HG02571 (cell line): Measurements from ENCODE around the gene PPP1R7.
"Not testable (repeated sequence)": the region's sequence is repeated elsewhere in the genome, so short reads cannot be mapped to it uniquely, and the experiment has no call there.

ENCODE experiments used
- ATAC-seq: cut with Tn5 transposase; IDR thresholded peaks from one replicate; pipeline ENCODE4 v1.9.1; 2021; ENCODE audit warnings: mild to moderate bottlenecking, moderate library complexity; ENCODE audit not compliant: unreplicated experiment

Gene PPP1R7

DNA sequence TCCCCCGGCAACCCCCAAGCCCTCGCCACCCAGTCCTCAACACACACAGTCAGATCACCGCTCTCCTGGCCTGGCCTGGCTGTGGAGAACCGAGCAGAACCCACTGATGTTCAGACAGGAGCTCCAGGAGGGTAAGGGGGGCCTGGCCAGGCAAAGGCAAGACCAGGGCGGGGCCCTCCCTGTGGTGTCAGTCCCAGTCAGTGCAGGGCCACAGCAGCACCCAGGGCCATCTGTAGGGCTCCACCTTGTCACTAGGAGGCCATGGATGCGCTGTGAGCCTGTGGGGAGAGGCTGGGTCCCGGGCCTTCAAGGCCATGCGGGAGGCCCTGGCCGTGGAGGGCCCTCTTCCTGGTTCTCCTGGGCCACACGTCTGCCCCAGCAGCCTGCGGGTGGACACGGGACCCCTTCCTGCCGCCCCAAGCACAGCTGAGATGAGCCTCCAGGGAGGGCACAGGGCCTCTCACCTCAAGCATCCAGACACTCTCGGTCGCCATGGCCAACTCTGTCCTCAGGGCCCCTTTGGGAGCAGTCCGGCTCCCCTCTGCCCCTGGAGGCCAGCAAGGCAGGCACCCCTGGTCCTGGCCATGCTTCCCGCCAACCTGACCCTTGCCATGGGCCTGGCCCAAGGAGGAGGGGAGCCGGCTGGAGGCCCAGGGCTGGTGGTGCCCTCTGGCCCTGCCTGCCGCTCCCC, 40.2 kb downstream of the PPP1R7 start:
- no peak for ATAC-seq

DNA sequence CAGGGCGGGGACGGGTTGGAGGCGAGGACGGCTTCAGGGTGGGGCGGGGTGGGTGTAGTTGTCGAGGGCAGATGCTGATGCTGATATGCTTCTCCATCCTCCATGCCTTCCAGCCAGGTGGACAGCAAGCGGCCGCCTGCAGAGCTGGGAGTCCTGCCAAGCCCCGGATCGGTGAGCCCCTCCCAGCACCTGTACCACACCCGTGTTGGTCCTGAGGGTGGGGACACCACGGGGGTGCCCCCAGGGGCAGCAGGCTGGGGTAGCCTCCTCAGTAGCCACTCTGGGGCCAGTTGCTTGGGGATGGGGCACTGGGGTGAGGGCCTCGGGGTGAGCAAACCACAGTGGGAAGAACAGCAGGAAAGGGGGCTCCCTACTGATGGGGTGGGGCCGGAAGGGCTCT, 40.8 kb downstream of the PPP1R7 start:
- ATAC-seq, result no peak

DNA sequence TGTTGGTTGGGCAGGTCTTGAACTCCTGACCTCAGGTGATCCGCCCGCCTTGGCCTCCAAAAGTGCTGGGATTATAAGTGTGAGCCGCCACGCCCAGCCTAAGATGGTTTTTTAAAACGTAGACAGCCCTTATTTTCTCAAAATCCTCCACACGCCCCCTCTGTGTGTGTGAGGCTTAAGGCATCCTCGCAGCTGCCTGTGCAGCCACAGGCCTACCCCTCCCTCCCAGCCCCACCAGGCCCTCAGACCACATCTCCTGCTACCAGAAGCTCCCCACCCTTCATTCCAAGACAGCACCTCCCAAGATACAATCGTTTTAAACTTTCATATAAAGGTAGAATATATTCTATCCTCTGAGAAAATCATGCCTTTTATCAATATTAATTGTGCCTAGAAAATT, 43.0 kb downstream of the PPP1R7 start:
- no peak for ATAC-seq

DNA sequence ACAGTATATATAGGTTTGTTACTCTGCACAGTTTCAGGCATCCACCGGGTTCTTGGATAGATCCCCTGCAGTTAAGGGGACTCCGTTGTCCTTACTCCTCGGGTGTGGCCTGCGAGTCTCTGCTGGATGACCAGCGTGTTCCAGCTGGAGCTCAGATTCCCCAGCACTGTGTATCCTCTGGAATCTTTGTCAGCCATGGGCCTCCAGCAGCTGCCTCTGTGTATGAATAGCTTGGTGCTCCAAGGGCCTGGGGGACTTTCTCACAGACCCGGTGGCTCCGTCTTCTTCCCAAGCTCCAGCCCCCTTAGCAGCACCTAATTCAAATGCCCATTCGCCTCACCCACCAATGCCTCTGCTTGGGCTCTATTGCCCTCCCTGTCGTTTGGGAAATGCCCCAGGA, 44.5 kb downstream of the PPP1R7 start:
- no peak for ATAC-seq

DNA sequence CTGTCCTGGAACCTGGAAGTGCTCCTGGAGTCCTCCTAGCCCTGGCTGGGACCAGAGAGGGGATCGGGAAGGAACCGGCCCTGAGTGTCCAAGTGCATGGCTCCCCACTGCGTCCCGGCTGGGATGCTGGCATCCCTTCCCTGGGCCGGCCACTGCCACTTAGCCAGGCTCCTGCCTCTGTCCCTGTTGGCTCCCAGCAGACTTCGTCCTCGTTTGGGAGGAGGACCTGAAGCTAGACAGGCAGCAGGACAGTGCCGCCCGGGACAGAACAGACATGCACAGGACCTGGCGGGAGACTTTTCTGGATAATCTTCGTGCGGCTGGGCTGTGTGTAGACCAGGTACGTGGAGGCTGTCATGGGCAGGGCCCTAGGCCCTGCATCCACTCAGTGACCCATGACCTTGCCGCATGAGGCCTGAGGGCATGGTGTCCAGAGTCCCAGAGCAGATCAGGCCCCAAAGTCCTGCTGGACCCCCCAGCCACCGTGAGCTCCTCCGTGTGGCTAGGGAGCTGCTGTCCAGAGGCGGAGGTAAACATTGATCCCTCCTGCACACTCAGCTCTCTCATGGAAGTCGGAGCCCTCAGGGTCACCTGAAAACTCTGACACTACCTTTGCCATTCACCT, 45.4 kb downstream of the PPP1R7 start:
- ATAC-seq, result no peak

DNA sequence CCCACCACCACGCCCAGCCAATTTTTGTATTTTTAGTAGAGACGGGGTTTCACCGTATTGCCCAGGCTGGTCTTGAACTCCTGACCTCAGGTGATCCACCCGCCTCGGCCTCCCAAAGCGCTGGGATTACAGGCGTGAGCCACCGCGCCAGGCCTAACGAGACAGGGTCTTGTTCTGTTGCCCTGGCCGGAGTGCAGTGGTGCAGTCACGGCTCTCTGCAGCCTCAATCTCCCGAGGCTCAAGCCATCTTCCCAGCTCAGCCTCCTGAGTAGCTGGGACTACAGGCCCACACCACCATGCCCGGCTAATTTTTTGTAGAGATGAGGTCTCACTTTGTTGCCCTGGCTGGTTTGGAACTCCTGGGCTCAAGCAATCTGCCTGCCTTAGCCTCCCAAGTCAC, 47.0 kb downstream of the PPP1R7 start:
- not testable (repeated sequence) for ATAC-seq

DNA sequence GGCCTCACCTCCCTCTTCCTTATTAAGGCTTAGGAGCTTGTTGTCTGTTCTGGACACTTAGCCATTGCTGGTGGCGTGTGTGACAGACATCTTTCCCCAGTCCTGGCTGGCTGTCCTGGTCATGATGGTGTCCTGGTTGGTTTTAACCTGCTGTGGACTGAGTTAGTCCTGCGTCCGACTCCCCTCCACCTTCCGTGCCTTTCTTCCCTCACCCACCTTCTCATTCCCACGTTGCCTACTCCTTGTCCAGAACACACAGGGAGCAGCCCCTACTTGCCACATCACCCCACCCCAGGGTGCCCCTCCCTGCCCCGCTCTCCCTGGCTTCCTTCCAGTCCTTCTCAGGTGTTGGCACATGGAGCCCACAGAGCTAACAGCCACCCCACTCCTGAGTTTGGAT, 47.7 kb downstream of the PPP1R7 start:
- no peak for ATAC-seq

DNA sequence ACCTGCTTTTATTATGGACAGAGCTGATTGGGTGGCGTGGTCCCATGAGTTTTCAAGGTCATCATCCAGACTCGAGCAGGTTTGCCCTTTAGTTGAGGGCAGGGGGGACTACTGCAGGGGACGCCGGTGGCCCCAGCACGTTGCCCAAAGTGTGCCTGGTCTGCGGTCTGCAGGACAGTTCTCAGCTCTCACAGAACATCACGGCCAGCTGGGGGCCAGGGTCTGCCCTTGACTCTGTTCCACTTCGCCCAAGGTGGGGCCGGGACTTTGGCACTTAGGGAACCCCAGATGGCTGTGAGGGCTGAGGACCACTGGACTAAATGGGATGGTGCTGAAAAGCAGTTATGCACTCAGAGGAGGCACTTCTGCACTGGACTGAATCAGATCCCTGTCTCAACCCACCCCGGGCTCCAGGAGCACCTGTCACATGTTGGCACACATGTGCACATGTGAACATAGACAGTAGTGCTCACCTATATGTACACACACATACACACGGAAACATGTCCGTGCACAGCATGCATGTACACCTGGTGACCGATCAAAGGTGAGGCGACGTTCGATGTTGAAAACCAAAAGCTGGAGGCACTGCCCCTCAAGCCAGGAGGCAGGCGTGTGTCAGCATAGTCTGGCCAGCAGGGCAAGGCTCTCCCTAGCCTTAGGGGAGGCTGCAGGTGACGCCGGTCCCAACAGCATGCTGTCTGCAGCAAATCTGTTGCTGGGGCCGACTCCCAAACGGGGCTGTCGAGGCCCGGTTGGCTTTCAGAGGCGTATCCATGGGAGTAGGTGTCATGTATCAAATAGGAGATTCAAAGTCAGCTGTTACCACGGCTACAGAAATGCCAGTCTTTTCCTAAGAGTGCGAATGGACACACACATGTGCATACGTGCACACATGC, 48.4 kb downstream of the PPP1R7 start:
- no peak for ATAC-seq

DNA sequence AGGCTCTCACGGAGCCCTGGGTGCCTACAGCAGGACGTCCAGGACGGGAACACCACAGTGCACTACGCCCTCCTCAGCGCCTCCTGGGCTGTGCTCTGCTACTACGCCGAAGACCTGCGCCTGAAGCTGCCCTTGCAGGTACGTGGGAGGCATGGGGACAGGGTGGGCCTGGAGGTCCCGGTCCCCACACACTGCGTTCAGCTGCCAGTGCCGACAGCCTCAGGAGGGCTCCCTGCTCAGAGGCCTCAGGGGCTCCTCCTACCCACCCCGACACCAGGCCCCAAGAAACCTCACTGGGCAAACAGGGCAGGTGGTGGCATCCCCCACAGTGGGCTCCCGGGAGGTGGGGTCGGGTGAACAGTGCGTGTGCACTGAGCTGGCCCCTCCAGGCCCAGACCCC, 49.0 kb downstream of the PPP1R7 start:
- no peak for ATAC-seq

DNA sequence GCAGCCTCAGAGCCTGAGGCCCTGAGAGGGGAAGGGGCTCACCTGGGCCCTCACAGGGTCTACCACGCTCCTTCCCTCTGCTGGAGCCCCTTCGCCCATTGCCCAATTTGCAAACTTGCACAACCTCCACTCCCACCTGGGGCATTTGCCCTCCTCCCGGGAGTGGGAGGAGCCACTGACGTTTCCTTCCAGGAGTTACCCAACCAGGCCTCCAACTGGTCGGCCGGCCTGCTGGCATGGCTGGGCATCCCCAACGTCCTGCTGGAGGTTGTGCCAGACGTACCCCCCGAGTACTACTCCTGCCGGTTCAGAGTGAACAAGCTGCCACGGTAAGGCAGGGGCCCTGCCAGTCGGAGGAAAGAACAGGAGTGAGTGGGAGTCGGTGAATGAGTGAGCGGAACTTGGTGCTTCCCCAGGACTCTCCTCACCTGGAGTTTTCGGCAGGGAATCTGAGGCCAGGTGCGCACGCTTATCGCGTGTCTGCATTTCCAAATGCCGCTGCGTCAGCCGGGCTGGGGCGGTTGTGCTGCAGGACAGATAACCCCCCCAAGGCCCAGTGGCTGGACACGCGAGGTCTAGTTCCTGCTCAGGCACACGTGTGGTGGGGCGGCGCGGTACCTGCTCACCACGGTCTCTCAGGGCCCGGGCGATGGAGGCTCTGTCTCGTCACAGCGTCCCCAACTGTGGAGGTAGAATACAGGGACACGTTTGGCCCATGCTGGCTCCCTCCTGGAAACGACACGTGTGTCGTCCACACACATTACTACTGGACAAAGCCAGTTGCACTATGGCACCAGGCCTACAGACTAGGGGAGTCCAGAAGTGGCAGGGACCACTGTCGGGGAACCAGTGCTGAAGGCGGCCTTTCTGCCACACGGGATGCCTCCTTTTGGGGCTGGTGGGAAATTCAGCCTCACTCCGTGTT, 49.9 kb downstream of the PPP1R7 start:
- ATAC-seq, result no peak

DNA sequence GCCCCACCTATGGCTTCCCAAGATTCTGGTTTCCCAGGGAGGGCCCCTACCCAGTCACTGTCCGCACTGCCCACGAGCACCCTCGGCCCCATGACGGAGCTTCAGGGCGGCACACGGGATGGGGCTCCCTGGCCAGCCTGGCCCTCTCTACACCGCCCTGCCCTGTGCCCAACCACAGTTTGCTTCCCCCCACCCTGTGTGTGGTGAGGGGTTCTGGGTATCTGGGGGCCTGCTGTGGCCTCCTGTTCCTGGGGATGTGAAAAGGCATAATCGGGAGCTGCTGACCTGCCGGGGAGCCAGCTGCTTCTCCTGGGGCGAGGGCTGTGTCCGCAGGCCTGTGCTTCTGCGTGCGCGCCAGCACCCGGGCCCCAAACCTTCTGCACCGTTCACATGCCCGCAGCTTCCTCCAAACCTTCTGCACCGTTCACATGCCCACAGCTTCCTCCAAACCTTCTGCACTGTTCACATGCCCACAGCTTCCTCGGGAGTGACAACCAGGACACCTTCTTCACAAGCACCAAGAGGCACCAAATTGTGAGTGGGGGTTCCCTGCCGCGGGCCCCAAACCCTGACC, 50.6 kb downstream of the PPP1R7 start:
- ATAC-seq, result no peak

DNA sequence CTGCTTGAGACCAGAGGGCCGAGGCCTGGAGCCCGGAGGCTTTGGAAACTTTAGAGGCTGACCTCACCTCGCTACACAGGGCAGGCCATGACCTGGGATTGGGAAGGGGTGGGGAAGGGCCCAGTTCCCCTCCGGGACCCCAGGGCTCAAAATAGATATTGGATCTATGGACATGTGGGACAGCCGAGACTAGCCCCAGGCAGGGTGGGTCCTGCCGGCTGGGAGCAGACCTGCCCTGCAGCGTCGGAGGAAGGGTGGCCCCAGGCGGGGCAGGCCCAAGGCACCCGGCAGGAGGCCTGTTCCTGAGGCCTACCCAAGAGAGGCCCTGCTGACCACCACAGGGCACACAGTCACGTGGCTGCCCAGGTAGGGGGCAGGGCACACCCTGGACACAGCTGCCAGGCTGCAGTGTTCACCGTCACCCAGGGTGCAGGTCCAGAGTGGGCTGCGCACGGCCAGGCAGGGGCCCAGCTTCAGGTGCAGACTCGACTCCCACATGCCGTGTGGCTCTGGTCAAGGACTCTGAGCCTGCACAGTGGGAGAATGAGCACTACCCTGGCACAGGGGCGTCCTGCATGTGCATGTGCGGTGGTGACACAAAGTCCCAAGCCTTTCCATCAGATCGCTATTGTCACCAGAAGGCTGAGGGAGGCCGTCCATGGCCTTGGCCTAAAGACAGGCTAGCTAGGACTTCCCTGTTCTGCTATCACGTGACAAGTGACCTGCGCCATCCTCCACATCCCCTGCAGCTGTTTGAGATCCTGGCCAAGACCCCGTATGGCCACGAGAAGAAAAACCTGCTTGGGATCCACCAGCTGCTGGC, 51.4 kb downstream of the PPP1R7 start:
- no peak for ATAC-seq

DNA sequence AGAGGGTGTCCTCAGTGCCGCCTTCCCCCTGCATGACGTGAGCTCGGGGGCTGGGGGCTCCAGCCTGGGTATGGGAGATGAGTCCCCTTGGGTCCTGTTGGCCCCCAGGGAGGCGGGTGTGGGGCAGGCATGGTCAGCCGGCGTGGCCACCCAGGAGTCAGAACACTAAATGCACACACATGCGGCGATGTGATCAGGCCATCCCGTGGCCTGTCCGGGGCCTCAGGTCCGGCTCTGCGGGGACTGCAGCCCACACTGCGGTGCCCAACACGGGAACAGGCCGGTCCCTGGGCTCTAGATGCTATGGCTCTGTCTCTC, 52.0 kb downstream of the PPP1R7 start:
- ATAC-seq, result no peak

DNA sequence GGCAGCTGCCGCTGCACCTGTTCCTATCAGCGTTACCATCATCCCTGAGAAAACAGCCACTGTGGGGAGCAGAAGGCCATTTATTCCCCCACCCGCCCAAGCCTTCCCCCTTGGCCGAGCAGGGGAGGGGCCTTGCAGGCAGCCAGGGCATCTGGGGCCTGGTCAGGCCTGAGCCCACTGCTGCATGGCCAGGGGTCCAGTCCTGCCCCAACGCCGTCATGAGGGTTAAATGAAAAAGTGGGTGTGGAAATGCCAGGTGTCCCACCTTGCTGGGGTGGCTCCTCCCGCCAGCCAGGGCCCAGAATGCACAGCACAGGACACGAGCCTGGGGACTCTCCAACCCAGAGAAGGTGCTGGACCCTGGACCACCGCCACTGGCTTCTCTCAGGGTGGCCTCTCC, 52.4 kb downstream of the PPP1R7 start:
- no peak for ATAC-seq

DNA sequence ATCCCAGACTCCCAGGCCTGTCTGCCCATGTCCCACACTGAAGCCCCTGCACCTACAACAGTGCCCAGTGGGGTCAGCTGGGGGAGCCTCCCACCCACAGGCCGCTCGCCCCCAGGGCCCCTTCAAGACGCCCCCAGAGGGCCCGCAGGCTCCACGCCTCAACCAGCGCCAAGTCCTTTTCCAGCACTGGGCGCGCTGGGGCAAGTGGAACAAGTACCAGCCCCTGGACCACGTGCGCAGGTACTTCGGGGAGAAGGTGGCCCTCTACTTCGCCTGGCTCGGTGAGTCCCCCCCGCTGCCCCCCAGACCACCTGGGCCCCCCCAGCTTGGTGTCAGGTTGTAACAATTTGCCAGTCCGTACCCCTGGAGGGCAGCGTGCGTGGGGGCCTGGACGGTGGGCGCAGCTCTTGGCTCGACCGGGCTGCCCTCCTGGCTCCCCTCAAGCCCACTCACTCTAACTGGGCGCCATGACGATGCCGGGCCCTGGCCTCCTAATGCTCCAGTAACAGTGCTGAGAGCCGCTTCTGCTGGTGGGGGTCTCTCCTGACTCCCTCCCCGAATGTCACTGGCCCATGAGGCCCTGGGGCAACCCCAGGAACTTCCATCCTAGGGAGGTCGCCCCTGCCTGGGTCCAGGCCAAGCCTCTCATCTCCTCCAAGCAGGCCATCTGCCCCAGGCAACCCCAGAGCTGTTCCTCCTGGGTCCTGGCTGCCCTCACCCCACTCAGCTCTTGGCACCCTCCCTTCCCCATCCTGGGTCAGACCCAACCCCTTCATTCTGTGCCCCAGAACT, 53.1 kb downstream of the PPP1R7 start:
- no peak for ATAC-seq

DNA sequence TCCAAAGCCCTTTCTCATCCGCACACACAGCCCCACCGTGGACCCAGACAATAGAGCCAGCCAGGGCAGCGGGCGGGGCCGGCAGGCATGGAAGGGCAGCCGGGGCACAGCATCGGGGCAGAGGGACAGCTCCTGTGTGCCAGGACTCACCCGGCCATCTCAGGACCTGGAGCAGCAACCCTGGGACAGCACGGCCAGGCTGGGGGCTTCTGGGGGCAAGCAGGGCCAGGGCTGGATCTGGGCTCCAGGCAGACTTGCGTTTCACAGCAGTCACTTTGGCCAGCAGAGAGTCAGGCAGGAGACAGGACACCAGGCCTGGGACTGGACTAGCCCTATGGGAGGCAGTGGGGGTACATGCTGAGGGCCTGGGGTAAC, 53.7 kb downstream of the PPP1R7 start:
- no peak for ATAC-seq

DNA sequence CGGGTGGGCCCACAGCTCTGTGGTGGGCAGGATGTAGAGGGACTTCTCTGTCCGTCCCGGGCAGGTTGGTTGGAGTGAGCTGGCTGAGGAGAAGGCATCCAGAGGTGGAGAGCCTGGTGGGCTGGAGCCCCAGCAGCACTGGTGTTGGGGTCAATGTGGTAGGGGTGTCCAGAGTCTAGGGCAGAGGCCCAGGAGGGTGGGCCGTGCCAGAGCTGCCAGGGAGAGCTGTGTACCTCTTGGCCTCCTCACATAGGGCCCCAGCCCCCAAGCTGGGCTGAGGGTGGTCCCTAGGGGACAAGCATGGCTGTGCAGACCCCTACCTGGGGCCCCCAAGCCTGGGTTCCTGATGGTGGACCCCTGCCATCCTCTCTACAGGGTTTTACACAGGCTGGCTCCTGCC, 54.2 kb downstream of the PPP1R7 start:
- no peak for ATAC-seq

DNA sequence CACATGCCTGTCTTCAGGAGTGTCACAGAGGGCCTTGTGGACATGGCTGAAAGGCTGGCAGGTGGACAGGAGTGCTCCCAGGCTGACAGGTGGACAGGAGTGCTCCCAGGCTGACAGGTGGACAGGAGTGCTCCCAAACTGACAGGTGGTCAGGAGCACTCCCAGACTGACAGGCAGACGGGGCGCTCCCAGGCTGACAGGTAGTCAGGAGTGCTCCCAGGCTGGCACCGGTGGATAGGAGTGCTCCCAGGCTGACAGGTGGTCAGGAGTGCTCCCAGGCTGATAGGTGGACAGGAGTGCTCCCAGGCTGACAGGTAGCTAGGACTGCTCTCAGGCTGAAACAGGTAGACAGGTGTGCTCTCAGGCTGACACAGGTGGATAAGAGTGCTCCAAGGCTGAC, 54.8 kb downstream of the PPP1R7 start:
- no peak for ATAC-seq

DNA sequence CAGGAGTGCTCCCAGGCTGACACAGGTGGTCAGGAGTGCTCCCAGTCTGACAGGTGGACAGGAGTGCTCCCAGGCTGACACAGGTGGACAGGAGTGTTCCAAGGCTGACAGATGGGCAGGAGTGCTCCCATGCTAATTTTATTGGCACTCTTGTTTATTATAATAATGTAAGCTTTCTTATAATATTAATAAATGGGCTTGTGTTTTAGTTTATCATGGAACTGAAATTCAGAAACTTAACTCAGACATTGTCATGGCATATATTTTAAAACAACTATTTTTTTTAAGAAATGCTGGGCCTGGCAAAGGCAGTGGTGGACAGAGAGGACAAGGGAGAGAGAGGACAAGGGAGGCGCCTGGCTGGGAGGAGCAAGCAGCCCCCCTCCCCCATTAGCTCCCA, 56.9 kb downstream of the PPP1R7 start:
- ATAC-seq, result no peak
